Left lobe of liver (tissue), 2 donors: Measurements from ENCODE around the gene BET1L. TPM values are rescaled to one million over a fixed set of nuclear protein-coding genes. Genes with fewer than 3 reads are reported as not detected.
"Not testable (repeated sequence)": the region's sequence is repeated elsewhere in the genome, so short reads cannot be mapped to it uniquely, and the experiment has no call there.

Experiments
- ATAC-seq: fragments of 200-7000 bp; cut with Tn5 transposase; one replicate; pipeline ENCODE4 v1.9.1; 2020; ENCODE audit warnings: mild to moderate bottlenecking, moderate library complexity
- DNase-seq: peaks from one replicate; pipeline ENCODE4 v3.0.0-alpha.2; 2020; ENCODE audit warnings: low spot score
- total RNA-seq: library from RNA; stranded (reverse); gene quantifications from one replicate; pipeline ENCODE4 v1.2.1, GENCODE V29; 2021
- donor health status: DM: no; HTN: no; CAD: no; lungs with moderate emphysema.
- donor health status: DM: no; HTN: yes; CAD: no.

BET1L gene, protein sequence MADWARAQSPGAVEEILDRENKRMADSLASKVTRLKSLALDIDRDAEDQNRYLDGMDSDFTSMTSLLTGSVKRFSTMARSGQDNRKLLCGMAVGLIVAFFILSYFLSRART
- 33.6 TPM for total RNA-seq

DNA sequence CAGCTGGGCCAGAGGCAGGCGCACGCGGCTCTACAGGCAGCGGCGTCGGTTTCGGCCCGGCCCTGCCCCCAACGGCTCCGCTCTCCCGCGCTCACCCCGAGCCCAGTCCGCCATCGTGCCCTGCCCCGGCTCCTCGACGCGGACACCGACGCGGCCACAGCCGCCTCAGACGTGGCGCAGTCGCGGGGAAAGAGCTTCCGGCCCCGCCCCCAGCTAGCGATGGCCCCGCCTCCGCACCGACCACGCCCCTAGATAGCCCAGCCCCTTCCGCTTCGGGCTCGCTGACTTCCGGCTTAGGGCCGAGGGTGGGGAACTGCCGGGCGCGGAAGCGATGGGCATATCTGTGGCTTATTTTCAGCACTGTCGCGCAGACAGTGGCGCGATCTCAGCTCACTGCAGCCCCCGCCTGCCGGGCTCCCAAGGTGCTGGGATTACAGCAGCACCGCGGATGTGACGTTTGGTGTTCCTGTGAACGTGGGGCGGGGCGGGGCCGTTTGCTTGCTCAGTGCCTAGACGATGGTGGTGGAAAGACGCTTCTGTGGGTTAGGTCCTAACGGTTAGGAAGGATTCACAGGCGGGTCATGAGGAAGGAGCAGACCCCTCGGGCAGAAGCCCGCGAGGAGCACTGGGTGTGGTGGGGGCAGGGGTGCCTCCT lies at the start of gene BET1L, which contains the start of gene RIC8A:
Gene BET1L, minus strand, starts transcription at position 192 of the 655 bp plus-strand sequence. Its CDS starts 78 bp downstream, at position 114.
Gene RIC8A, plus strand, starts transcription at position 501 of the 655 bp plus-strand sequence. CDS start 1,147 bp downstream, outside the sequence.
- DNase-seq (peak; percentile 95), ATAC-seq (peak; percentile 88)

DNA sequence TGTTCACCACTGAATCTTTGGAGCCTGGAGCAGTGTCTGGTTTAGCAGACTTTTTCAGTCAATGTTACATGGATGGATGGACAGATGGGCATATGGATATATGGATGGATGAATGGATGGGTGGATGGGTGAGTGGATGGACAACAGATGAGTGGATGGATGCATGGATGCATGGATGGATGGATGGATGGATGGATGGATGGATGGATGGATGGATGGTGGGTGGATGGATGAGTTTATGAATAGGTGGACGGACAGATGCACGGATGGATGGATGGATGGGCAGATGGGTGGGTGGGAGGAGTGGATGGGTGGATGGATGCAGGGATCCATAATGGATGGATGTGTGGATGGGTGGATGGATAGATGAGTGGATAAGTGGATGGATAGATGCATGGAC lies 48.6 kb upstream of the BET1L start:
- no peak for DNase-seq
- no peak for ATAC-seq

- DNase-seq (no peak), ATAC-seq (no peak)
Observed at GRCh38 chr11:255176-255575, 48.0 kb upstream of the BET1L start.

DNA sequence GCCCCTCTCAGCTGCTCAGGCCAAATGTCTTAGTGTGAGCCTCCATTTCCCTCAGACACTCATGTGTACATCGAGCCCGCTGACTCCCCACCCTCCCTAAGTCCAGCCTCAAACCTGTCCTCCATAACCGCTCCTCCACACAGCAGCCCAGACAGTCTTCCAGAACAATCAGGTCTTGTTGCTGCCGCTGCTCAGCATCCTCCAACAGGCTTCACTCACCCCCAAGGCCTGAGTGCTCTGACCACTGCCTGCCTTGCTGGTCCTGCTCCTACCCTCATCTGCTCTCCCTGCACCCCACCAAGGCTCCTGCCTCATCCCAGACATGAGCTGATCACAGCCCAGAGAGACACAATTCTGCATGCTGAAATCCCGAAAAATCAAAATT lies 46.7 kb upstream of the BET1L start:
- ATAC-seq (no peak), DNase-seq (peak; percentile 23)

- DNase-seq (peak; percentile 40), ATAC-seq (no peak)
Observed at GRCh38 chr11:253160-253885, 46.1 kb upstream of the BET1L start.

- ATAC-seq (no peak), DNase-seq (no peak)
Observed at GRCh38 chr11:252666-253065, 45.5 kb upstream of the BET1L start.

DNA sequence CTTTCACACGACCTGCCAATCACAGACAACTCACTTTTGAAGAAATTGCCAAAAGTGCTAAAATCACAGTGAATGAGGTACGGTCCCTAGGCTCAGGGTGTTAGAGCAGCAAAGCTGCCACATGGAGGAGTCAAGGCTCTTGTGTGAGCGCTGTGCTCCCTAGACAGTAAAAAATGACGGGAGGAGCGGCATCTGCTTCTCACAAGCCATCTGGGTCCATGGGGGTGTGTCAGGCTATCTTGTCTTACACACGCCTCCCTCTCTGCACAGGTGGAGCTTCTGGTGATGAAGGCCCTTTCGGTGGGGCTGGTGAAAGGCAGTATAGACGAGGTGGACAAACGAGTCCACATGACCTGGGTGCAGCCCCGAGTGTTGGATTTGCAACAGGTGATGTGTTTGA lies 44.4 kb upstream of the BET1L start:
- peak; percentile 39 for DNase-seq
- no peak for ATAC-seq

- DNase-seq (peak; percentile 54), ATAC-seq (peak; percentile 80)
Observed at GRCh38 chr11:250740-251299, 43.6 kb upstream of the BET1L start.

- DNase-seq = peak; percentile 16
Observed at GRCh38 chr11:250274-250673, 43.1 kb upstream of the BET1L start.

GRCh38 chr11:249062-249461 lies 41.9 kb upstream of the BET1L start:
- no peak for ATAC-seq
- DNase-seq = peak; percentile 30

More at GRCh38 chr11:250274-250673, 43.1 kb upstream of the BET1L start:
- ATAC-seq = no peak

GRCh38 chr11:244376-244775 lies 37.2 kb upstream of the BET1L start:
- DNase-seq (no peak), ATAC-seq (no peak)

GRCh38 chr11:241634-242033 lies 34.4 kb upstream of the BET1L start:
- ATAC-seq = no peak
- peak; percentile 7 for DNase-seq

GRCh38 chr11:240315-240714 lies 33.1 kb upstream of the BET1L start:
- ATAC-seq (no peak), DNase-seq (peak; percentile 6)

- not testable (repeated sequence) for ATAC-seq, DNase-seq
Observed at GRCh38 chr11:238346-238745, 31.1 kb upstream of the BET1L start.

DNA sequence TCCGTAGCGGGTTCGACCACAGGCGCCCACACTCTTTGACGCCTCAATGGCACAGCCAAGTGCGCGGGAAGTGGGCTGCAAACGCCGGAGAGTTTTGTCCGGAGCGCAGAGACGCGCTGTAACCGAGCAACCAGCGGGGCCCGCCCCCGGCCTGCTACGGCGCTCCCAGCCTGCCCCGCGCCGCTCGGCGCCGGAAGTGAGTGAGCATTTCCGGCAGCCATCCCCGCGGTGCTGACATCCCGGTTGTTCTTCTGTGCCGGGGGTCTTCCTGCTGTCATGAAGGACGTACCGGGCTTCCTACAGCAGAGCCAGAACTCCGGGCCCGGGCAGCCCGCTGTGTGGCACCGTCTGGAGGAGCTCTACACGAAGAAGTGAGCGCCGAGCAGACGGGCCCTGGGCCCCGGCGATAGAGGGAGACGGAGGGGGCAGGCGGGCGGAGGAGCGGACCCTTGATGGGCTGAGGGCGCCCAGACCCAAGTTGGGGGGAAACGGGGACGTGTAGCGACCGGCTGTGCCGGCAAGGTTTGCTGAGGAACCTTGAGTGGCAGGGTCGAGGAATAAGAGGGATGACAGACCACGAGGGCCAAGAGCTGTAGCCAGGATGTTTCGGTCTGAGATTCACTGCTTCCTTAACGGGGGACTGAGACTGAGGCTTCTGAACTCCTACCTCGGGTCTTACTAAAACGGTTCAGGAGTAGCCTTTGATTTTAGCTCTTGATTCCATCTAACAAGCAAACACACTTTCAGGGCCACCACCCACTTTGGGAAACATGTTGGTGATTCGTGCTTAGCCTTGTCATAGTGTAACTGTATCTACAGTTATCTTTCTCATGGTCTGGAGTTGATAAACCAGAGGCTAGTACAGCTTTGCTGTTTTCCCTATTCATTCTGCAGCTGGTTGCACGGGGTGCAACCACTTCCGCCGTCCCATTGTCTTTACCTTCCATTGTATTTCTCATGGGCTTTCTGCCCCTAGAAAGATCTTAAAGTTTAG lies 29.9 kb upstream of the BET1L start, which contains the start of gene PSMD13:
Gene PSMD13, plus strand, starts transcription at position 203 of the 994 bp plus-strand sequence. Its CDS starts 74 bp downstream, at position 277.
- peak; percentile 88 for DNase-seq
- ATAC-seq = peak; percentile 90

DNA sequence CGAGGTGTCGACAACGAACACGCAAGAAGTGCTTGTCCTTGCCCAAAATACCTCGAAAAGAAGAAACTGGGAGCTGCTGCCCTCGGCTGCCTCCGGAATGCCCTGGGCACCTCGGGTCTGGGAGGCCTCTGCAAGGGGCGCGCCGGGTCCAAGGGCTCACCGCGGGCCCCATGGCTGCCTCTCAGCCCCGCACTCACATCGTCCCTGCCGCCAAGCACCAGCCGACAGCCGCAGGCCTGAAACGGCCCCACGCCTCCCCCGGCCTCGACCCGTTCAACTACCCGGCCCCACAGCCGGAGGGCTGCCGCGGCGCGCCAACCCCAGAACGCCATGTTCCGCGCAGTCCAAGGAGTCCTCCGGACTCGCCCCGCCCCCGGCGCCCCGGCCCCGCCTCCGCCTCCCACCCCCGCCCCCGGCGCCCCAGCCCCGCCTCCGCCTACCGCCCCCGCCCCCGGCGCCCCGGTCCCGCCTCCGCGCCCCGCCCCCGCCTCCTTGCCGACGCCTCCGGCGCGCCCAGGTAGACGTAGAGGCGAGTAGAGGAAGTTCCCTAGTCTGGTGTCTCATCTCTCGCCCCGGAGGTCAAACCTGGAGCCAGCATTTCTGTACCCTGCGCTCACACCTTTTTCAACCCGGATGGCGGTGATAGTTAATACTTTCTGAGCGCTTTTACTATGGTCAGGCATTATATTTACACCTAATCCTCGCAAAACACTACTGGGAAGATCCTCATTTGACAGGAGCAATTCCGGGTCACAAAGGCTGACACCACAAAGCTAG lies 29.0 kb upstream of the BET1L start, which contains the start of gene SIRT3:
Gene SIRT3, minus strand, starts transcription at position 346 of the 777 bp plus-strand sequence. Its CDS starts 14 bp downstream, at position 332.
- ATAC-seq (peak; percentile 93), DNase-seq (peak; percentile 89)

DNA sequence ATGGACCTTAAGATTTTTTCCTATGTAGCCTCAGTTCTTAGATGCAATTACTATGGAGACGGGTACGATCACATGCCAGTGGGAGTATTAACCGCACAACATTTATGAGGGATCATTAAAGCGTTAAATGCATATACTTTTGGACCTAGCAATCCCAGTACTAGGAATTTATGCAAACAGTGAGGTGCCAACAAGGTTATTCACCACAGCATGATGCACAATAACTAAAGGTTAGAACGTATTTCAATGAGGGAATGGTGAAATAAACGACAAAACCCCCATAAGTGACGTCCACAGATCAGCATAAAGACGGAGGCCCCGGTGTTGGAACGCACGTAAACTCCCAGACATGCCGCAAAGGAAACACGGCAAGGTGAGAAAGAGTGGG lies 28.4 kb upstream of the BET1L start:
- DNase-seq (no peak), ATAC-seq (peak; percentile 7)

DNA sequence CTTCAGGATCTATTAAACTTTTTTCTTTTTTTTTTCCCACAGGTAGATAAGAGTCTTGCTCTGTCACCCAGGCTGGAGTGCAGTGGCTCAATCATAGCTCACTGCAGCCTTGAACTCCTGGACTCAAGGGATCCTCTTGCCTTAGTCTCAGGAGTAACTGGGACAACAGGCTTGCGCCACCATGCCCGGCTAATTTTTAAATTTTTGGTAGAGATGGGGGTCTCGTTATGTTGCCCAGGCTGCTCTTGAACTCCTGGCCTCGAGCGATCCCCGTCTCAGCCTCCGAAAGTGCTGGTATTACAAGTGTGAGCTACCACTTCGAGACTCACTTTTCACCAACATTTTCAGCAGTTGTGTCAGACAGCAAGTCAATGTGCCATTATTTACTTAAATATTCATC lies 28.0 kb upstream of the BET1L start:
- DNase-seq = no peak
- ATAC-seq = no peak

- DNase-seq (no peak), ATAC-seq (no peak)
Observed at GRCh38 chr11:232783-233565, 25.8 kb upstream of the BET1L start.
